Activated T-cell treated with anti-CD3 and anti-CD28 coated beads, Interleukin-2, amount 50 U/mL, for 1 hour (primary cell): ENCODE results near the gene PCK1.

Source experiments
- DNase-seq: peaks from one replicate; pipeline ENCODE4 v3.0.0-alpha.2; 2020

The PCK1 gene

DNA sequence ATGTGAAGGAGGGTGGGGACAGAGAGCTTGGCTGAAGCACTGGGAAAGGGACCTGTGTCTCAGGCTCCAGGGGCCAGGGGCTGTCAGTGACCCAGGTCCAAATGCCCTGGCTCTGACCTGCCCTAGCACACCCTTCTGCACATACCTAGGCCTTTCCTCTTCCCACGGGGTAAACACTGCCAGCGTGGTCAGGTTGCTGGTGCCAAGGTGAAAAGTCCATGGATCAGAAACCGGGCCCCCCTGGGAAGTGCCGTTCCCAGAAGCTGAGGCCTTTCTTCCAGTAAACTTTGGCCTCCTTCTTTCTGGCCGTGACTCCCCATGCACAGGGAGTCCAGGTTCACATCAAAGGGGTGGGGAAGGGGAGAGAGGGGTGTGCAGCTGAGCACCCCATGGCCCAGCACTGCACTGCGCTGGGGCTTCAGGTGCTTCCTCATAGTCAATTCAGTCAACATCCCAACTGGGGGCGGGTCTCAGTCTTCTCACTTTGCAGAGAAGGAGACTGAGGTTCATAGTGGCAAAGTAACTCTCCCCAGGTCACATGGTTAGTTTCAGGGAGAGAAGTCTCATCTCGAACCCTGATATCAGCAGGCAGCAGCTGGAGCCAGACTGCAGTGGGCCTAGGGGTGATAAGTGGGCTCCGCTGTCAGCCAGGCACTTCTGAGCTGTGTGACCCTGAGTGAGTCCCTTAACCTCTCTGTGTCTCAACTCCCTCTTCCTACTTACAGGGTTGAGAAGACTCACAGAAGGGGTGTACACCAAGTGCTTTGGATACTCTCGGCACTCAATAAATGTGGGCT lies 17.0 kb downstream of the PCK1 start:
- no peak for DNase-seq

GRCh38 chr20:57578476-57579165 lies 17.7 kb downstream of the PCK1 start:
- no peak for DNase-seq

DNA sequence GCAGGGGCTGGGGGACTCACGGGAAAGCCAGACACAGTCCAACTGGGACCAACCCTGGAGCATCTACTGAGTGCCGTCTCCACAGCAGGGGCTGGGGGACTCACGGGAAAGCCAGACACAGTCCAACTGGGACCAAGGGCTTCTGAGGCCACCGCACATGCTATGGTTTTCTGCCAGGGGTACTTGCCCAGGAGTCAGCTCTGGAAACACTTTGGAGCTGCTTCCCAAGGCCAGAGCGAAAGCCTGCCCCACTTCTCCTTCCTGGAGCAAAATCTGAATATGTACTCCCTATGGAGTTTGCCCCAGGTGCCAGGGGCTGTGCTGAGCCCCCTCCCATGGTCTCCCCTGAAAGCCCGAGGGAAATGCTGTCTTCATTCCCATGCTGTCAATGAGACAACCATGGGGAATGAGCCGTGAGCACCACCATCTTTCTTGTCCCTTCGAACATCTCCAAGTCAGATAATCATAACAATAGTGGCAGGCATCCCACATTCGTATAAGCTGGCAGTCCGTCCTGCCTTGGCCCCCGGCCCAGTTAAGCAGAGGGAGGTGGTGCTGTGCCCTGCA lies 18.5 kb downstream of the PCK1 start:
- DNase-seq, result no peak

- no peak for DNase-seq
These were observed 19.1 kb downstream of the PCK1 start for GRCh38 chr20:57579898-57580447.

GRCh38 chr20:57580478-57581201 lies 19.7 kb downstream of the PCK1 start:
- DNase-seq, result no peak

- no peak for DNase-seq
These were observed 20.5 kb downstream of the PCK1 start for GRCh38 chr20:57581202-57582028.

GRCh38 chr20:57582029-57582378 lies 21.1 kb downstream of the PCK1 start:
- DNase-seq, result no peak

GRCh38 chr20:57582432-57583288 lies 21.8 kb downstream of the PCK1 start:
- DNase-seq, result no peak

DNA sequence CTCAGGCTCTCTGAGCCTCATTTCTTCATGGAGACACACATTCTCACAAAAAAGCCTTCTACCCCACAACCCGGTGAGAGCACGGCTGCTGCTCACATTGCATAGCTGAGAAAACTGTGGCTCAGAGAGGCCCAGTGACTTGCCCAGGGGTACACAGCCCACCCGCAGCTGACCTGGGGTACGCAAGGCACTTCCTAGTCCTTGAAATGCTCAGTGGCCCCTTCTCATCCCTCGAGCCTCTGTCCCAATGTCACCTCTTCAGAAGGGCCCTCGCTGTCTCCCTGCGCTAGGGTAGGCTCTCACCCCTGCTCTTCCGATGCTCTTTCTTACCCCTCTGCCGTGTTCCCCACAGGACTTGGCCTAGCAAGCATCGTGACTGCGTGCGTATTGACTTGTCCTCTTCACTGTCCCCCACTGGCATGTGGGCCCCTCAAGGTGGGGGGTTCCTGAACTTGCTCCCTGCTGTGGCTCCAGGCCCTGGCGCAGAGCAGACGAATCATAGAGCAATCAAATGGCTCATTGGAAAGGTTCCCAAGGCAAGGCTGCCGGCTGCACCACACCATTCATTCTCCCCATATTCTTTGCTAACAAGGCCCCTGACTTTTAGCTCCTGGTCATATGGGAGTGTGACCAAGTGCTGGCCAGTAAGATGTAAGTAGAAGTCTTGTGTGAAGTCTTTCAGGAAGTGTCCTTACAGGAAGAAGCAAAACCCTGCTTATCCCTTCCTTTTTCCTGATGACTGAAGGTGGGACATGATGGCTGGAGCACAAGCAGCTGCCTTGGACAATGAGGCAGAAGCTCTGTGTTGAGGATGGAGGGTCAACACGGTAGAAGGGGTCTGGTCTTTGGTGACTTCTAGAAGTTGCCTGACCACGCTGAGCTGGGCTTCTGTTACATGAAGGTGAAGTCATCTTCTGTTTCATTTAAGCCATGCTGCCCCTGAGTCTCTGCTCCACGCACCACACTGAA lies 22.7 kb downstream of the PCK1 start:
- DNase-seq, result no peak

GRCh38 chr20:57584768-57585461 lies 24.0 kb downstream of the PCK1 start:
- no peak for DNase-seq

- DNase-seq, result no peak
These were observed 24.7 kb downstream of the PCK1 start for GRCh38 chr20:57585466-57586213.

- no peak for DNase-seq
These were observed 25.5 kb downstream of the PCK1 start for GRCh38 chr20:57586370-57586793.

DNA sequence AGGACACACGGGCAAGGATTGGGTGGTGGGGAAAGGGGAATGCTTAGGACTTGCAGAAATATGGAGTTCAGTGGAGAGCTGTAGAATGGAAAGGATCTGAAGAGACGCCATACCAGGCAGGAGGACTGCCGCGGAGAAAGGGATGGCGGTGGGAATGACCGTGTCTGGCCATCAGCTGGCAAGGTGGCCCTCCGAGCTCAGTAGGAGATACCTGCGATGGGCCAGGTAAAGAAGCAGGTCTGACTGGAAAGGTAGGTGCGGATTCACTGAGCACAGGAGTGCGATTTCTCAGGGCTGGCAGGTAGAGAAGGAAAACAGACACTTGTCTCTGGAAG lies 26.0 kb downstream of the PCK1 start:
- no peak for DNase-seq

- no peak for DNase-seq
These were observed 26.5 kb downstream of the PCK1 start for GRCh38 chr20:57587278-57587988.

DNA sequence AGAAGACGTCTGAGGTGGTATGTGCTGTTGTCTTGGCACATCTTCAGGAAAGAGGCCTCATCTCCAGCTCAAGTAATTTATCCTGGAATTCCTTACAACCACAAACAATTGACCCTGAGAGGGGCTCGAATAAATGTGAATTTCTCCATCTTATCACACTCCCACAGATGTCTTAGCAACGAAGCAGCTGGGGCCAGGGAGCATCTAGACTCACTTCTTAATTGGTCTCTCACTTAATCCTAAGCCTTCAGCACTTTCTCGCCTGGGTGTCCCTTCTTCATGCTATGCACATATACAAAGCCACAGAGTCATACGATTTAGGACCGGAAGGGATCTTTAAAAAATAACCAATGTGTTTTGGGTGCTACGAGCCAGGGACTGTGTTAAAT lies 27.1 kb downstream of the PCK1 start:
- no peak for DNase-seq

DNA sequence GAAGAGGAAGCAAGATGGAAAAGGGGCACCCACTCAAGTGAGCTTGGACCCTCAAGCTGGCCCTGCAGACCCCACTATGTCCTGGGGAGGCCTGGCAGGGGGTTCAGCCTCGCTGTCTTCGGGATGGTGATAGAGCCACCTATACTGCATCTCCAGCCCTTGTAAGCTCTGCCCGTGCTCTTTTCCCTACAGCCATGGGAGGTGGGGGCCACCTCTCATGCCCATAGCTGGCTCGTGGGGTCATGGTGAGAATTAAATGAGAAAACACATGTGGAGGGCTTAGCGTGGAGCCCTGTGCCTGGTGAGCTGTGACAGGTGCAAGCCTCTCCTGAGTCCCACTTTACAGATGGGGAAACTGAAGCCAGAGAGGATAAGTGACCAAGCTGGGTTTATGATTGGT lies 27.7 kb downstream of the PCK1 start:
- no peak for DNase-seq

DNA sequence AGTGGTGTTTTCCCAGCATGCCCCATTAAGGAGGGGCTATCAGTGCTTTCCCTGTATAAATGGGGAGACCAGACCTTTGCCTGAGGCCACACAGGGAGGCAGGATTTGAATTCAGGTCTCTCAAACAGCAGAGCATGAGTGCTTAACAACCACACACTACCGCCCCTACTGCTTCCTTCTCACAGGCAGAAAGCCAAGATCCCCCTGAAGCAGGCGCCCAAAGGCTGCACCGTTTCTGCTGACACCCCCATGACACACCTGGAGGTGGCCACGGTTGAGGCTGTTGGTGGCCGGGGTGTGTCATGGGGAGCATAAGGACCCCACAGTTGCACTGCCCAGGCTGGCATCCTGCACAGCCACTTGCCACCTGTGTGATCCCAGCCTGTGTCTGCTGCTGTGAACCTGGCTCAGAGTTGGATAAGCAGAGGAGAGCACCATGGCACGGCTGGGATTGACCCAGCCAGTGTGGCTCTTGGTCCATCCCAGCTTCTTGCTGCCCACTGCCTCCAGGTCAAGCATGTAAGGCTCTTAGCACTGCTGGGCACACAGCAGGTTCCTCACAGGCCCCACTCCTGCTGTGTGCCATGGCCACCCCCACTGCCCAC lies 28.3 kb downstream of the PCK1 start:
- DNase-seq, result no peak
